CD4-positive, alpha-beta T cell (primary cell): Measurements from ENCODE around the gene COL16A1. TPM values are rescaled to one million over a fixed set of nuclear protein-coding genes. Genes with fewer than 3 reads are reported as not detected.

Experiments used
- ATAC-seq: fragments of 200-7000 bp; cut with Tn5 transposase; one replicate; pipeline ENCODE4 v1.10.0; 2022; ENCODE audit warnings: mild to moderate bottlenecking; ENCODE audit not compliant: poor library complexity
- CTCF ChIA-PET: fragments of 350-600 bp; sonication (Branson Sonifier 250); formaldehyde crosslinking; loops from one replicate; lab custom pipeline; 2021; ENCODE audit warnings: antibody characterized with exemption, inconsistent platforms; lab: Charles Lee
- POLR2A ChIA-PET: fragments of 350-600 bp; sonication (Branson Sonifier 250); formaldehyde crosslinking; loops from one replicate; lab custom pipeline; 2021; ENCODE audit warnings: antibody characterized with exemption, inconsistent platforms; lab: Charles Lee
- DNase-seq, 14 experiments: peaks; one replicate each; pipeline ENCODE4 v3.0.0-alpha.2; 2013 to 2020; ENCODE audit warnings: mixed read lengths in 2 of 14
- H3K27ac ChIP-seq, 2 donors: one replicate each; pipeline versions ENCODE4 v1.5.1 to v1.7.0; 2013; ENCODE audit warnings: low read length in 2 of 2, low read depth in 1 of 2, mild to moderate bottlenecking in 1 of 2
- H3K27me3 ChIP-seq, 2 experiments: 1 replicate in 1 of 2; 2 replicates in 1 of 2; pipeline versions ENCODE4 v1.6.1 to v1.7.0; 2013; ENCODE audit warnings: low read length in 2 of 2, control low read depth in 1 of 2, mild to moderate bottlenecking in 1 of 2, moderate library complexity in 1 of 2; ENCODE audit not compliant: insufficient read depth in 2 of 2, control insufficient read depth in 1 of 2
- H3K36me3 ChIP-seq: one replicate; pipeline ENCODE4 v1.6.1; 2013; ENCODE audit warnings: low read length, control low read depth; ENCODE audit not compliant: insufficient read depth
- H3K4me1 ChIP-seq: one replicate; pipeline ENCODE4 v1.6.1; 2013; ENCODE audit warnings: low read length, control low read depth; ENCODE audit not compliant: insufficient read depth
- H3K4me3 ChIP-seq: one replicate; pipeline ENCODE4 v1.5.1; 2013; ENCODE audit warnings: mild to moderate bottlenecking, low read length, moderate library complexity
- H3K9me3 ChIP-seq, 2 experiments: 1 replicate in 1 of 2; 2 replicates in 1 of 2; pipeline versions ENCODE4 v1.6.1 to v1.7.0; 2013; ENCODE audit warnings: low read length in 2 of 2, mild to moderate bottlenecking in 2 of 2, control low read depth in 1 of 2, moderate library complexity in 1 of 2; ENCODE audit not compliant: control insufficient read depth in 1 of 2, insufficient read depth in 1 of 2
- H3K27ac Mint-ChIP-seq: one replicate; pipeline ENCODE4 v1.8.0; 2020; ENCODE audit warnings: mixed read lengths
- H3K27me3 Mint-ChIP-seq: one replicate; pipeline ENCODE4 v1.8.0; 2021; ENCODE audit warnings: mixed read lengths
- H3K36me3 Mint-ChIP-seq: one replicate; pipeline ENCODE4 v1.8.0; 2021; ENCODE audit warnings: low read depth, mixed read lengths
- H3K4me1 Mint-ChIP-seq: one replicate; pipeline ENCODE4 v1.8.0; 2021; ENCODE audit warnings: low read depth, mixed read lengths
- H3K4me3 Mint-ChIP-seq: one replicate; pipeline ENCODE4 v1.8.0; 2020; ENCODE audit warnings: mild to moderate bottlenecking, mixed read lengths
- H3K9me3 Mint-ChIP-seq: one replicate; pipeline ENCODE4 v1.8.0; 2020; ENCODE audit warnings: mixed read lengths
- intact Hi-C, 2 experiments: fragments of 100-400 bp; cut with DNase I in 1 of 2; cut with micrococcal nuclease in 1 of 2; formaldehyde crosslinking; loops; one replicate each; pipeline versions ENCODE4 v1.15.1 to v1.9.0; 2023 to 2025; cut with DNase I, micrococcal nuclease
- total RNA-seq, 174 experiments: library from RNA in 2 of 174; stranded (reverse) in 2 of 174; gene quantifications; one replicate each; pipeline ENCODE4 v1.2.3 and lab custom pipeline; 2021 to 2026
- TF ChIP-seq, protein P1 (sequence below): fragments of 200-600 bp; IDR thresholded peaks from one replicate; pipeline ENCODE4 v1.8.0; 2022; ENCODE audit warnings: antibody characterized with exemption, mild to moderate bottlenecking

The COL16A1 gene
- total RNA-seq, 2 experiments from 2014 or later = not detected

DNA sequence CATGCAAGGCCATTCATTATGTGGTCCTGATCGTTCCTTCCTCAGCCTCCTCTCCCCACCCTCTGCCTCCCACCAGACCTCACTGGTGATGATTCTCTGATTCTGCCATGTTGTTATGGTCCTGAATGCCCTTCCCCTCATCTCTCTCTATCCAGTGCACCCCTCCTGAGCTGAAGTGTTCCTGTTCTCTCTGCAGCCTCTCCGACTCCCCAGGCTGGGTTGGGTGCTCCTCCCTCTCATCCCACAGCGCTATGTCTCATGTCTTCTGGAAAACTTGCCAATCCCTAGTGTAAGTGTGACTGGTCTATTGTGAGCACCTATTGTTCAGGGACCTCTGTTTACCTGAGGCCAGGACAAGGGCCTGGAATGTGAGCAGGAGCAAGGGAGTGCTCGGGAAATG, 48.1 kb downstream of the COL16A1 start:
- H3K9me3 Mint-ChIP-seq = no peaks in the 10 kb centered on the region
- CTCF ChIA-PET = no interaction called here
- POLR2A ChIA-PET = interaction anchor here (1.5 kb wide), 1 partner anchor 11 kb away, joined by 3 read pairs; no protein-coding TSS in a partner anchor

DNA sequence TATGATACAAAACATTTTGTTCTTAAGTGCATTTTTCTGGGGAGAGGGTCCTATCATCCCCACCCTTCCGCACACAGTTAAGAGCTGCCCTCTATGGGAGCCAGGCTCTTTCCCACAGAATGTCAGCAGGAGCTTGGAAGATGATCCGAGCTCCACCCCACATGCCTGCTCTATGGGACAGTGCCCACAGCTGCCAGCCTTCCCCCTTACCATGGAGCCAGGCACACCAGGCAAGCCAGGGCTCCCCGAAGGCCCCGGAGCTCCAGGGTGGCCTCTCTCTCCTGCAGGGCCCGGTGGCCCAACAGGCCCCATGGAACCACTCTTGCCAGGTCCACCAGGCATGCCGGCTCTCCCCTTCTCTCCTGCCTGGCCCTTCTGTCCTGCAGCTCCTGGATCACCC, 48.7 kb downstream of the COL16A1 start:
- Histone ChIP-seq H3K4me1 (no peaks in the 10 kb centered on the region), H3K27me3 (no peaks in the 10 kb centered on the region), H3K9me3 (peaks cover 0 to 7% of the 10 kb centered on the region in 2 experiments), H3K4me3 (no peak overlapping the region), H3K36me3 (no peaks in the 10 kb centered on the region), H3K27ac (no peak overlapping the region)
- ChIA-PET CTCF (no interaction called here), POLR2A (interaction anchor here (1.3 to 1.5 kb wide), 2 partner anchors 10 to 11 kb away, joined by 3 read pairs; no protein-coding TSS in a partner anchor)
- no peaks in the 10 kb centered on the region for H3K27me3 Mint-ChIP-seq
- DNase-seq (no peak), ATAC-seq (no peak)
- no peak overlapping the region for H3K27ac Mint-ChIP-seq
- intact Hi-C loops = no loop called here
- H3K4me3 Mint-ChIP-seq = no peak overlapping the region
- no peaks in the 10 kb centered on the region for H3K4me1 Mint-ChIP-seq
- no peaks in the 10 kb centered on the region for H3K36me3 Mint-ChIP-seq
- TF ChIP-seq, protein P1, sequence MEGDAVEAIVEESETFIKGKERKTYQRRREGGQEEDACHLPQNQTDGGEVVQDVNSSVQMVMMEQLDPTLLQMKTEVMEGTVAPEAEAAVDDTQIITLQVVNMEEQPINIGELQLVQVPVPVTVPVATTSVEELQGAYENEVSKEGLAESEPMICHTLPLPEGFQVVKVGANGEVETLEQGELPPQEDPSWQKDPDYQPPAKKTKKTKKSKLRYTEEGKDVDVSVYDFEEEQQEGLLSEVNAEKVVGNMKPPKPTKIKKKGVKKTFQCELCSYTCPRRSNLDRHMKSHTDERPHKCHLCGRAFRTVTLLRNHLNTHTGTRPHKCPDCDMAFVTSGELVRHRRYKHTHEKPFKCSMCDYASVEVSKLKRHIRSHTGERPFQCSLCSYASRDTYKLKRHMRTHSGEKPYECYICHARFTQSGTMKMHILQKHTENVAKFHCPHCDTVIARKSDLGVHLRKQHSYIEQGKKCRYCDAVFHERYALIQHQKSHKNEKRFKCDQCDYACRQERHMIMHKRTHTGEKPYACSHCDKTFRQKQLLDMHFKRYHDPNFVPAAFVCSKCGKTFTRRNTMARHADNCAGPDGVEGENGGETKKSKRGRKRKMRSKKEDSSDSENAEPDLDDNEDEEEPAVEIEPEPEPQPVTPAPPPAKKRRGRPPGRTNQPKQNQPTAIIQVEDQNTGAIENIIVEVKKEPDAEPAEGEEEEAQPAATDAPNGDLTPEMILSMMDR = no peak
- no peaks in the 10 kb centered on the region for H3K9me3 Mint-ChIP-seq

More for the DNA sequence above, 48.1 kb downstream of the COL16A1 start:
- Histone ChIP-seq H3K27me3 (no peaks in the 10 kb centered on the region), H3K4me3 (no peak overlapping the region), H3K36me3 (no peaks in the 10 kb centered on the region), H3K9me3 (peaks cover 0 to 7% of the 10 kb centered on the region in 2 experiments), H3K4me1 (no peaks in the 10 kb centered on the region), H3K27ac (no peak overlapping the region)
- H3K27me3 Mint-ChIP-seq = no peaks in the 10 kb centered on the region
- no peak overlapping the region for H3K27ac Mint-ChIP-seq
- ATAC-seq = no peak
- TF ChIP-seq, protein P1 = no peak
- DNase-seq = no peak
- H3K4me3 Mint-ChIP-seq = no peak overlapping the region
- intact Hi-C loops = no loop called here
- H3K4me1 Mint-ChIP-seq = no peaks in the 10 kb centered on the region
- H3K36me3 Mint-ChIP-seq = no peaks in the 10 kb centered on the region

DNA sequence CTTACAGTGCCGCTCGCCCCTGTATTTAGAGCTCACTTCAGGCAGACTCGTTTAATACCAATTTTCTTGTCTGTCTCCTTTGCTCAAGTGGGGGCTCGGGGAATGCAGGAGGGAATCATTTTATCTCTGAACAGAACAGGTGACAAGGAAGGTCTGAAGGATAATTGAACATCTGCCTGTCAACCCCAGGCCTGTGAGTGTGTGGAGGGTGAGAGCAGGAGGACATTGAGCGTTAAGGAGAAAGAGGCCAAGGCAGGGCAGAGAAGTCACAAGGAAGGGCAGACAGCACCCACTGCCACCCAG, 49.4 kb downstream of the COL16A1 start:
- Mint-ChIP-seq H3K36me3 (no peaks in the 10 kb centered on the region), H3K27me3 (no peaks in the 10 kb centered on the region), H3K9me3 (no peaks in the 10 kb centered on the region), H3K4me3 (no peak overlapping the region), H3K4me1 (no peaks in the 10 kb centered on the region), H3K27ac (no peak overlapping the region)
- intact Hi-C loops = no loop called here
- peaks cover 0 to 7% of the 10 kb centered on the region in 2 experiments for H3K9me3 ChIP-seq
- no peaks in the 10 kb centered on the region for H3K36me3 ChIP-seq
- no peak overlapping the region for H3K27ac ChIP-seq
- TF ChIP-seq, protein P1 = no peak
- CTCF ChIA-PET = no interaction called here
- ATAC-seq (no peak), DNase-seq (no peak)
- POLR2A ChIA-PET = interaction anchor here (1.3 to 1.5 kb wide), 2 partner anchors 9 to 11 kb away, joined by 3 read pairs; no protein-coding TSS in a partner anchor
- H3K27me3 ChIP-seq = no peaks in the 10 kb centered on the region
- H3K4me1 ChIP-seq = no peaks in the 10 kb centered on the region
- H3K4me3 ChIP-seq = no peak overlapping the region
